C4-2B (cell line): ENCODE results near the gene MRI1.

Source experiments
- ZFX ChIP-seq: fragments of 450-650 bp; IDR thresholded peaks from 2 replicates; pipeline ENCODE4 v1.6.1; 2017
- TF ChIP-seq, protein P1 (sequence below): fragments of 450-650 bp; conservative IDR thresholded peaks from 2 replicates; pipeline ENCODE4 v1.5.1; 2017; ENCODE audit warnings: mild to moderate bottlenecking

DNA sequence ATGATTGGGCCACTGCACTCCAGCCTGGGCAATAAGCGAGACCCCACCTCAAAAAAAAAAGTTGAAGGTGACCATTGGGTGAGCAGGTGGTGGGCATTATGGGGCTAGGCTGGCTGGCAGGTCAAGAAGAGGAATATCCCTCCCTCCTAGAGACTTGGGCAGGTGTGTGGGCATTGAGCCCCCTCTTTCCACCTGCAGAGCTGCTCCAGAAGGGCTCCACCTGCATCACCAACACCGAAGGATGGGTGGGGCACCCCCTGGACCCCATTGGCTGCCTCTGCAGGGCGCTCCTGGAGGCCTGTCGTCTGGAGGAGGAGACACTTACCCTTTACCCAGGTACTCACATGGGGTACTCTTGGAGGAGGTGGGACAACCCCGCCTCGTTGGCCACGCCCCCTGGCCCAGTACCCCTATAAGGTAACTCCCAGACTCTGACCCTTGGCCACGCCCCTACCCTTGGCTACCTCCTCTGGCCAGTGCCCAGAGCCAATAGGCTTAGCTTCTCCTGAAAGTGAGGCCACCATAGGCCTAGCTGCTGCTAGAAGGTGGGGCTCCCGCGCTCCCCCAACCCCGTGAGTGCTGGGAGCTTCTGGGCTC is 52.8 kb downstream of the MRI1 start:
- TF ChIP-seq, protein P1, sequence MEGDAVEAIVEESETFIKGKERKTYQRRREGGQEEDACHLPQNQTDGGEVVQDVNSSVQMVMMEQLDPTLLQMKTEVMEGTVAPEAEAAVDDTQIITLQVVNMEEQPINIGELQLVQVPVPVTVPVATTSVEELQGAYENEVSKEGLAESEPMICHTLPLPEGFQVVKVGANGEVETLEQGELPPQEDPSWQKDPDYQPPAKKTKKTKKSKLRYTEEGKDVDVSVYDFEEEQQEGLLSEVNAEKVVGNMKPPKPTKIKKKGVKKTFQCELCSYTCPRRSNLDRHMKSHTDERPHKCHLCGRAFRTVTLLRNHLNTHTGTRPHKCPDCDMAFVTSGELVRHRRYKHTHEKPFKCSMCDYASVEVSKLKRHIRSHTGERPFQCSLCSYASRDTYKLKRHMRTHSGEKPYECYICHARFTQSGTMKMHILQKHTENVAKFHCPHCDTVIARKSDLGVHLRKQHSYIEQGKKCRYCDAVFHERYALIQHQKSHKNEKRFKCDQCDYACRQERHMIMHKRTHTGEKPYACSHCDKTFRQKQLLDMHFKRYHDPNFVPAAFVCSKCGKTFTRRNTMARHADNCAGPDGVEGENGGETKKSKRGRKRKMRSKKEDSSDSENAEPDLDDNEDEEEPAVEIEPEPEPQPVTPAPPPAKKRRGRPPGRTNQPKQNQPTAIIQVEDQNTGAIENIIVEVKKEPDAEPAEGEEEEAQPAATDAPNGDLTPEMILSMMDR: no peak
- TF ChIP-seq ZFX: no peak
